Measurements from ENCODE around the gene ZNF622.
"Not testable (repeated sequence)": the region's sequence is repeated elsewhere in the genome, so short reads cannot be mapped to it uniquely, and the experiment has no call there.

ZNF622 gene

DNA sequence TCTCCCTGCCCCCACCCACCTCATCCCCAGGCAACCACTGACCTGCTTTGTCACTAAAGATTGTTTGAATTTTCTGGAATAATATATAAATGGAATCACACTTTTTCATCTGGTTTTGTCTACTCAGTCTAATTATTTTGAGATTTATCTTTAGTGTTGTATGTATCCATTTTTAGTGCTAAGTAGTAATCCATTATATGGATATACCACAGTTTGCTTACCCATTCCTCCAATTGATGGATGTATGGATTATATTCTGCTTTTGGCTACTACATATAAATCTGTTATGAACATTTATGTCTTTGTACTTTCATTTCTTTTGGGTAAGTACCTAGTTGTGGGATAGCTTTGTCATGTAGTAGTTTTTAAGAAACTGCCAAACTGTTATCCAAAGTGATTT lies 14.5 kb upstream of the ZNF622 start:
- no peak for FAIRE-seq

DNA sequence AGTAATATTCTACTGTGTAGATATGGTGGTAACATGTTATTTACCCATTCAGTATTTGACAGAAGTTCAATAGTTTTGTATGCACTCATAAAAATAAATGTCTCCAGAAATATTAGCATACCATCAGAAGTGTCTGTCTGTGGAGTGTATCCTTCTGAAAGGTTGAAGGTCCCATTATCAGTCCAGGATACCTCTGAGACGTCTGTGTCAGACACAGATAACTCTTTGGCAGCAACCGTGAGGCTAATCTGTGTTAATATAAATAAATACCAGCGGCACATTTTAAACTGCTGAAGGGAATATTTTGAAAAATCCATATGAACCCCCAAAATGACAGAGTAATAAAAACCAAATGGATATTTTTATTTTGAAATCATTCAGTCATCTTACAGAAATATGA lies 11.9 kb upstream of the ZNF622 start:
- FAIRE-seq, result no peak

DNA sequence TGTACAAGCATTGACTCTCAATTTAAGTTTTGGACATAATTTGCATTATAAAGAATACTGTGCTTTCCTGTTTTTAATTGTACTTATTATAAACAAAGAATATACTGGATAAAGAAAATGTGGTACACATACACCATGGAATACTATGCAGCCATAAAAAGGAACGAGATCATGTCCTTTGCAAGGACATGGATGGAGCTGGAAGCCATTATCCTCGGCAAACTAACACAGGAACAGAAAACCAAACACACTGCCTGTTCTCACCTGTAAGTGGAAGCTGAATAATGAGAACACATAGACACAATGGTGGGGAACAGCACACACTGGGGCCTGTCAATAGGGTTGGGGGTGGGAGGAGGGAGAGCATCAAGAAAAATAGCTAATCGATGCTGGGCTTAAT lies 10.8 kb upstream of the ZNF622 start:
- not testable (repeated sequence) for FAIRE-seq

DNA sequence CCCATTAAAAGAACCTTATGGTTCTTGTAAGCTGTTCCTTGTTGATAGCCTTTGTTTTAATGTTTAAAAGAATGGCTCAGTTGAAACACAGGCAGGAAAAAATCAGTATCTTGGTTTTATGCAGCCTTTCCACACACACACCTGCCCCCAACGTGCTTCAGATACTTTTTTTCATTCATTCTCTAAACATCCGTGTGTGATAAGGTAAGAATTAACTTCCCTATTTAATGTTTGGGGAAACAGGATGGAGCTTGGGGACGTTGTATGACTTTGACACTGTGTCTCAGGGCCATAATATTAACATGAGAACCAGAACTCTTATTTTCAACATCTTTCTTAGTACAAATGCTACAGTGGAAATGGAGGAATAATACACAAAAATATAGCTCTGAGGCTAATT lies 5.8 kb upstream of the ZNF622 start:
- FAIRE-seq, result no peak

DNA sequence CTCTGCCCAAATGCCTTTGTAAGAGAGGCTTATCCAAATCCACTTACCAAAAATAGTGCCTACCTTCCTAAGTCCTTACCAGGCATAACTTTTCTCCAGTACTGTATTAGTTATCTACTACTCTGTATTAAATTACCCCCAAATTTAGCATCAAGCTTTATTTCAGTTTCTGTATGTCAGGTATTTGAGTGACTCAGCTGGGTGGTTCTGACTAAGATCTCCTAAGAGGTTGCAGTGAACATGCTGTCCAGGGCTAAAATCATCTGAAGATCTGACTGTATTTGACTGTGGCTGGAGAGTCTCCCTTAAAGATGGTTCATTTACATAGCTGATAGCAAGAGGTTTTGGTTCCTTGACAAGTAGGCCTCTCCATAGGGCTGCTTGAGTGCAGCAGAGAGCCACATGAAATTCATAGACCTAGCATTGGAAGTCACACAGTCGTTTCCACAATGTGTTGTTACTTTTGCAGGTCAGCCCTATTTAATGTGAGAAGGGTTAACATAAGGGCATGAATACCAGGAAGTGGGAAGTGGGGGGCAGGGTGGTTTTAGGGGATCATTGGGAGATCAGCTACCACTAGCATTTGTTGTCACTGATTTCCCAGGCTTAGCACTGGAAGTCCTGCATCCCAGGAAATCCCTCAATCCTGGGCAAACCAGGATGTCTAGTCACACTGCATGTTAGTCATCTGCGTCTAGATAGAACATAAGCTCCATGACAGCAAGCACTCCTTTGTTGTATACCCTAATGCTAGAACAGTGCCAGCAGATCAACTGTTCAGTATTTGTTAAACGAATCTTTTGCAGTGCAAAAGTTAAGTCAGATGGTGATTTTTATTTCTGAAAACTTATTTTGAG lies 2.0 kb upstream of the ZNF622 start:
- FAIRE-seq, result no peak

DNA sequence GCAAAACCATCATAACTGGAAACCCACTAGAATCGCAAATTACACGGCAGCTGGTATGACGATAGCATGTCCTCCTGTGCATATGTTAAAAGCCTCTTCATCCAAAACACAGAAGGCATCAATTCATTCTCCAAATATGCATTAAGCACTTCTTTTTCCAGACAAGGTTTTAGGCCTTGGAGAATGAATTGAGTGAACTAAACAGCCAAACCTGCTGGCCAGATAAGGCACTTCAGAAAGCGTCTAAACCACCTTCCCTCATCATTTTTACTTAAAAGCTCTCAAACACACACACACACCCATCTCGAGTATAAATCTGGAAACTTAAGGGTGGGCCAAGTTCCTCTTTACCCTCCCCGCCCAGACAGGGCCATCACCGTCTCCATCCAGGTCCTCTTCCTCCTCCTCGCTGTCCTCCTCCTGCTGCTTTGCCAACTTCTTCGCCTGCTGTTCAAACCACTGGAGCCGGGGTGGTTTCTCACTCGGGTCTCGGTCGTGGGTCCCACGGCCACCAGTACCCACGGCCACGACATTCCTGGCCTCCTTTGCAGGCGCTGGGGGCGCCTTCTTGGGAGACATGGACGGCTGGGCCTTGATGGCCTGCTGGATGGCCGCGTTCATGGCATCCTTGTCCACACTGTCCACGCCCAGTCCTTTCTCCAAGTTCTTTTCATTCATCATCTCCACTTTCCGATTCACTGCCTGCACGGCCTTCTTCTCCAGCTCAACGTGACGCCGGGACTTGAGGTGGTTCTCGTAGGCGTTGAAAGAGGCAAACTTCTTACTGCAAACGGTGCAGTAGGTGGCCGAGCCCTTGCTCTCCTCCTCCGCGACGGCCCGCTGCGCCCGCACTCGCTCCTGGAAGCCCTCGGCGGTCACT lies 696 bp downstream of the ZNF622 start:
- no peak for FAIRE-seq

DNA sequence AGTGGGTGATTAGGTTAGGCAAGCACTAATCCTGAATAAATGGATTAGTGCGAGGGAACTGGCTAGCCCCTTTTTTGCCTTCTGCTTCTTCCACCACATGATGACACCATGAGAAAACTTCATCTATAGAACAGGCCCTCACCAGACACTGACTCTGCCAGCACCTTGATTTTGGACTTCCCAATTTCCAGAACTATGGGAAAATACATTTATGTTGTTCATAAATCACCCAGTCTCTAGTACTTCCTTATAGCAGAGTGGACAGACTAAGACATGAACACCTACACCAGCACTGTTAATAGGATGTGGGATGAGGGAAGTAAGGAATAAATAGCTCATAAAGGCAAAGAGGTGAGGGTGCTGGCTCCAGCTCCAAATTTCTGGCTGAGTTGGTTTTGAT lies 1.4 kb downstream of the ZNF622 start:
- FAIRE-seq, result no peak

DNA sequence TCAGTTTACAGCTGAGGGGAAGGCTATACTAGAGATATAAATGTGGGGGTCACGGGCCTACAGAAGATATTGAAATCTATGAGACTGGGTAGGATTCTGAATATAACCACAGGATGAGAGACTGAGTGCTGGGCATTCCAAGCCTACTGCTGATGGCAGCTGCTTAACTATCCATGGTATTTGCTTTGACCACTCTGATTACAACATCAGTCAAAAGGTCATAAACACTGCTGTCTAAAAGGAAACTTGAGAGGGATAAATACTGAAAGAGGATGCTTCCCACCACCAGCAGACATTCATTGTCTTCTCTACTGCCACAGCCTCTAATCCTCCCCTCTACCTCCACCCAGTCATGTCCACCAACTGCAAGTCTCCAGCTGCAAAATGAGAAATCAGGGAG lies 3.8 kb downstream of the ZNF622 start:
- no peak for FAIRE-seq

DNA sequence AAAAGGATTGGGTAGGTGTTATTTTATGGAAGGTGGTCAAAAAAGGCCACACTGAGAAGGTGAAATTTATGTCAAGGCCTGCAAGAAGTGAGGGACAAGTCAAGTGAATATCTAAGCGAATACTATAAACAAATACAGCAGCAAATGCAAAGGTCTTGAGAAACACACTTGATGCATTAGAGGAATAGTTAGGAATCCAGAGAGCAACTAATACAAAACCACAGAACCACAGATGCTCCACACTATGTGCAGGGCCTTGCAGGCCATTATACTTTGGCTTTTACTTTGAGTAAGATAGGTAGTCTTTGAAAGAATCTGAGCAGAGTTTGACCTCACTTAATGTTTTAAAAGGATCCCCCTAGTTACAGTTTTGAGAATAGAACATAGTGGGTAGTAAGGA lies 4.6 kb downstream of the ZNF622 start:
- FAIRE-seq, result no peak

DNA sequence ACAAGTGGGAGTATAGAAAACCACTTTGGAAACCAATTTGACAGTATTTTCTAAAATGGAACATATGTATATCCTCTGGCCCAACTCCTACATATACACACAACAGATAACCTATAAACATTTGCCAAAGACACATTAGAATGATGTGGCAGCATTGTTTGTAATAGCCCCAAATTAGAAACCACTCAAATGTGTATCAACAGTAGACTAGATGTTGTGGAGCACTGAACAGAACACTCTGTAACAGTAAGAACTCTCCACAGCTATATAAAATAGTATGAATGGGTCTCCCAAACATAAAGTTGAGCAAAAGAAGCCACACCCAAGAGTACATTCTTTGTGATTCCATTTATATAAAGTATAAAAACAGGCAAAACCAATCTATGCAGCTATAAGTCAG lies 6.1 kb downstream of the ZNF622 start:
- FAIRE-seq, result no peak

DNA sequence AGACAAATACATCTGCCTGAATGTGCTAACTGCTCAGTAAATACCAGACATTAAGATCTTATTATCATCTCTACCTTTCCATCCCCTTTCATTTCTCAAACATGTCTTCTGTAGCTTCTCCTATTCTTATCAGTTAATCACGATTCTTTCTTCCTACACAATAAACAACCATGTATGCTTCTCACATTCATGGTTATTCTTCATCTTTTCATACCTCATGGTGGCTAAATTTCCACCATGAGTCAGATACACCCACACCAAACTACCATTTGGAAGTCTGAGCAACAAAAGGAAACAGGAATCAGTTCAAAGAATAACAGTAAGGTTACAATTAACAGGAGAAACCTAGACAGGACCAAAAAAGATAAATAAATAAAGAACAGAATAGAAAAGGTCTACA lies 7.7 kb downstream of the ZNF622 start:
- FAIRE-seq, result no peak

DNA sequence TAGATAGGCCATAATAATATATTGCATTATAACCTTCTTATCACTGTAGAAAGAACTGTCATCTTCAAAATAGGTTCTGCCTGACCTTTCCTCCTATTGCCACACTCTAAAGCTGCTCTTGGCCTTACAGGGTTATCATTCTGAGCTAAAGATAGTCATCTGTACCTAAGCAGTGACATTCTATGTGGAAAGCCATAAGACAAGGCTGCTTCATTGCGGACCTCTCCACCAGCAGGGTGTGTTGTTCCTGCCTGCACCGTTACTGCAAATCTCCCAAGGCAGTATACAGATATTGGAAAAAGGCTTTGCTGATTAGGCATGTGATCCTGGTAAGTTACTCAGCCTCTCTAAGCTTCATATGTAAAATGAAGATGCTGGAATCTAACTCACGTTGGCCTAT lies 8.1 kb downstream of the ZNF622 start:
- no peak for FAIRE-seq

DNA sequence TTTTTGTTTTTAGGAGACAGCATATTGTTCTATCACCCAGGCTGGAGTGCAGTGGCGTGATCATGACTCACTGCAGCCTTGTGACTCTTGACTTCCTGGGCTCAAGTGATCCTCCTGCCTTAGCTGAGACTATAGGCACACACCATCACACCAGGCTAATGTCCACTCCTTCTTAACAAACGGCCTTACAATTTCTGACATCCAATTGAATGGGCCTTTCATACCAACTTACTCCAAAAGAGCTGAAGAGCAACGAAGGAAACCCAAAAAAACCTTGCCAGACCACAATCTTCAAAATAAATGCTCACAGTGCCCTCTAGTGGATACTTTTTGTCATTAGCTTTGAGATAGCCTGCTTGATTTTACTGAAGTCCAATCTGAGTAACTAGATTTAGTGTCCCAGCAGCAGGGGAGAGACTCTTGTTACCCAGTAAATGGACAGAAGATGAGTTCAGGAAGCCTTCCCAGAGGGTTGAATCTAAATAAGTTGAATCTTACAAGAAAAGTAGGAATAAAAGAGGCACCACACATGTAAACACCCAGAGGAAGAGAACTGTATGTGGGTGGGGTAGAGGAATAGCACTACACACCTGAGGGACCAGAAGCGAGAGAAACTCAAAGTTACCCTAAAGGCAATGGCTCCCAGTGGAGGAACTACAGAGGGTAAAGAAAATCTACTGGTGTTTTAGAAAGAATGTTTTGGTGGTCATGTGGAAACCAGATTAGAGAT lies 9.3 kb downstream of the ZNF622 start:
- peak; percentile 97 for FAIRE-seq

DNA sequence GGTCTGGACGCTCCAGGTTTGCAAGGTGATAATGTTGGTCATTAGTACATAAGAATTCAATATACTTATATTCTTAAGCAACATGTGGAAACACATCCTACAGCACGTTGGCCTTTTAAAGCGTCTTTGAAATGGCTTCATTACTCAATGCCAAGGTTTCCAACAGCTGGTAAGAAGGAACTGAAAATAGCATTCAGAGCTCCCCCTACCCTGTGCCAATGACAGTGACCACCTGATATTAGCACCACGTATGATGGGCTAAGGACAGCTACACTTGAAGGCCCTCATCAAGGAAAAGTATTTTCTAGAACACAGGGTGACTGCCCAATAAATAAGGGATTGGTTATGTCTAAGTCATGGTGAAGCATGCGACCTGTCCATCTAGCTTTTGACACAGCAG lies 9.9 kb downstream of the ZNF622 start:
- no peak for FAIRE-seq

DNA sequence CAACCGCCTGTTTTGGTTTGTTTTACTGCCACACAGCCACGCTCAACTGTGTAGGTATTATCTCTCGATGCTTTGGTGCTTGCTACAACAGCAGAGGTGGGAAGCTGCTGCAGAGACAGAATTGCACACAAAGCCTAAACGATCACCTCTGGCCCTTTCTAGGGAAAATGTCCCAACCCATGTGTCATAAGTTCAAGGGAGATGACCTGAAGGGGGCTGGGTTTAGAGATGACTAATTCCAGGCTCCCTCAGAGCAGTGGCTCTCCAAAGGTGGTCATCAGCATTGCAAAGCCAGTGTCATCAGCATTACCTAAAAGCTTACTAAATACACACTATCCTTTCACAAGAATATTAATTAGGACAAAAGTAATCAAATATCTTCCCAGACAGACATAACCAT lies 10.9 kb downstream of the ZNF622 start:
- FAIRE-seq, result no peak

DNA sequence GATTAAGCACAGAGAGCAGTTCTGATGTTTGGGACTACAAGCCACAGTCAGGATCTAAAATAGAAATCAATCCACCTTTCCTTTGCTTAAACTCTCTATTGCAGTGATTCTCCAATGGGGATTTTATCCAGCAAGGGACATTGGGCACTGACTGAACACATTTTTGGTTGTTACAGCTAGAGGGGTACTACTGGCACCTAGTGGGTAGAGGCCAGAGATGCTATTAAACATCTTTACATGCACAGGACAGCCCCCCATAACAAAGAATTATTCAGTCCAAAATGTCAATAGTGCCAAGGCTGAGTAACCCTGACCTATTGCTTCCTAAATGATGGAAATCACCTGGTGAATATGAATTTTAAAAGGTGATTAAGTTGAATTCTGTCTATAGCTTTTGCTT lies 12.0 kb downstream of the ZNF622 start:
- no peak for FAIRE-seq

DNA sequence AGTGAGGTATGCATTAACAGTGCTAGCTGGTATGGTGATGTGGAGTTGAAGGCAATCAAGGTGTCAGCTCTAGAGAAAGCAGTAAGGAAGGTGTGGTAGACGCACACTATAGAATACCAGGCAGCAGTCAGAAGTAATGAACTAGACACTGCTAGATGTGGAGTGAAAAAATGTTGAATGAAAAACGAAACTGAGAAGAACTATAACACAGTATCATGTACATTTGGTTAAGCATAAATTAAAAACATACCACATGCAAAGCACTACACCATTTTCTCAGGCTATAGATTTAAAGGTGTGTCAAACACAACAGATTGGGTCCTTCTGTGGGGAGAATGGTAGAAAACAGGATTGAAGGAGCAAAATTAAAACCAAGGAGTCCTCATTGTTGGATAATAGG lies 15.4 kb downstream of the ZNF622 start:
- FAIRE-seq, result no peak

DNA sequence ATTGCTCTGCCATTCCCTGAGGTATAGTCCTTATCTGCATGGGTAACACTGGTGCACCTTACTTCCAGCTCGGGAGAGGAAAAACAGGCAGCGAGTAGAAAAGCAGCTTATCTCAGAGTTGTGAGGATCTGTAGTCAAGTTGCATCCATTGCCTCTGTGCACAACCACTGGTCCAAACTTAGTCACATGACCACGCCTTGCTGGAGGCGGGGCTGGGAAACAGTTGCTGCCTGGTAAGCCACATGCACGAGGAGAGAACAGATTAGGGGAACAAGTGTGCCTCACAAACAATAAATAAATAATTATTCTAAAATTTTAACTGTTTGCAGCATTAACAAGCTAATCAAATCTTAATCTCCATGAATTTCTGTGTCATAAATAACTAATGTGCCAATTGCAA lies 18.6 kb downstream of the ZNF622 start:
- FAIRE-seq, result no peak

DNA sequence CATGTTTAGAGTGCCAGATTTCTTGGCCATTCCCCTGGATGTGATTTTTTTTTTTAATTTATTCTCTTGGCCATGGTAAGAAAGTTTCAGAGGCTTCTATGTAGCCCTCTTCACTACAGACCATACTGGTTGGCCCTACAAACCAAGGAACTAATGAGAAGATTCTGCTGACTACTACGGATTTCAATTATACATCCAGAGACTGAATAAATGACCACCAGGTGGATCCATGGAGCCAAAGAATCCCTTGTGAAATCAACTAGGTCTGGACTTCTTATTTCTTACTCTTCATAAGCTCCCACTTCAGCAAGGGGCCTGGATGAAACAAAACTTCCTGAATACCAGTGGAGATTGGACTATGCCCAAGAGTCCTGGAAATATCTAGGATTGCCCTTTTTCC lies 27.6 kb downstream of the ZNF622 start:
- FAIRE-seq, result peak; percentile 13

DNA sequence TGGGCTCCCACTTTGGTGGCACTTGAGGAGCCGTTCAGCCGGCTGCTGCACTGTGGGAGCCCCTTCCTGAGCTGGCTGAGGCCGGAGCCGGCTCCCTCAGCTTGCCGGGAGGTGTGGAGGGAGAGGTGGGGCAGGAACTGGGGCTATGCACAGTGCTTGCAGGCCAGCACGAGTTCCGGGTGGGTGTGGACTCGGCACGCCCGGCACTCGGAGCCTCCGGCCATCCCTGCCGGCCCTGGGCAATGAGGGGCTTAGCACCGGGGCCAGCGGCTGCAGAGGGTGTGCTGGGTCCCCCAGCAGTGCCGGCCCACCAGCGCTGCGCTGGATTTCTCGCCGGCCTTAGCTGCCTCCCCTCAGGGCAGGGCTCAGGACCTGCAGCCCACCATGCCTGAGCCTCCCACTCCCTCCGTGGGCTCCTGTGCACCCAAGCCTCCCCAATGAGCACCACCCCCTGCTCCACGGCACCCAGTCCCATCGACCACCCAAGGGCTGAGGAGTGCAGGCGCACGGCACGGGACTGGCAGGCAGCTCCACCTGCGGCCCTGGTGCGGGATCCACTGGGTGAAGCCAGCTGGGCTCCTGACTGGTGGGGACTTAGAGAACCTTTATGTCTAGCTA lies 29.4 kb downstream of the ZNF622 start:
- not testable (repeated sequence) for FAIRE-seq

DNA sequence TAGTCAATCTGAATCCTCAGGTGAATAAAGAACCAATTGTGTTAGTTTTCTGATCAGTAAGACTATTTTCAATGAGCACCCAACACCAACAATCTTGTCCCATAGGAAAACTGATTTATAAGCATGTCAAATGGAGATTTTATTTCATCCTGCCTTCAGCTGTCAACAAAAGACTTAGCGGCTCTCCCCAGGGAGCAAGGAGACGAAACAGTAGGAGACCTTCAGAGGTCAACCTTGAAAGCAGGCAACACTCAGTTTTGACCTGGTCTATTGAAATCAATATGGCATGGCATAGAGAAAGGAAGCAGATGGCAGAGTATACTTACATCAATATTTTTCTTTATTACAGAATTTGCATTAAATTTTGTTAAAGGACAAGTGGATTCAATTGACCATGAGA lies 34.1 kb downstream of the ZNF622 start:
- no peak for FAIRE-seq

DNA sequence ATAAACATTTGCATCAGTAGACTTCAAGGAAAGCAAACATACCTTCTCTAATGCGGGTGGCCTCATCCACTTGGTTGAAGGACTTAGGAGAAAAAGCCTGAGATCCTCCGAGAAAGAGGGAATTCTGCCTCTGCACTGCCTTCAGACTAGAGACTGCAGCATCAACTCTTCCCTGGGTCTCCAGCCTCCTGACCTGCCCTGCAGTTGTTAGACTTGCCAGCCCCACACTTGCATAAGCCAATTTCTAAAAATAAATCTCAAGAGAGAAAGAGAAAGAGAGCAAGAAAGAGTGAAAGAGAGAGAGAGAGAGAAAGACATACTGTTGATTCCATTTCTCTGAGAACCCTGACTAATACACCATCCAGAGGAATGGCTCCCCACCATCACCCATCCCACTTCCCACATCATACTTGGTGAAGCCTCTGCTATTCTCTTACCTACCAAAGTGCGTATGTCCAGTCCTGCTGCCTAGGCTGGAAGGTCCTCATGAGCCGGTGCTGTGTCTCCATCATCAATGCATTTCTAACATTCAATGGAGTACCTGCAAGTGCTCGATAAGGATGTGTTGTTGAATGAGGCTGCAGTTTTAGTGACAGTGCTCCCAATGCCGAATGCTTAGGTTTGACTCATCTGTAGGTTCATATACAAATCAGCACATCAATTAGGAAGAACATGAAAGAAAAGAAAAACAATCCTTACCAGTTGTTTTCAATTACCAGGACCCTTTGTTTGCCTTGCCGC lies 35.1 kb downstream of the ZNF622 start:
- FAIRE-seq, result no peak
